GM18499 (cell line): ENCODE measurements around the gene PPOX.

Experiments used
- ATAC-seq: cut with Tn5 transposase; IDR thresholded peaks from one replicate; pipeline ENCODE4 v1.9.1; 2021; ENCODE audit warnings: moderate number of reproducible peaks; ENCODE audit not compliant: insufficient read depth, unreplicated experiment

Gene PPOX

DNA sequence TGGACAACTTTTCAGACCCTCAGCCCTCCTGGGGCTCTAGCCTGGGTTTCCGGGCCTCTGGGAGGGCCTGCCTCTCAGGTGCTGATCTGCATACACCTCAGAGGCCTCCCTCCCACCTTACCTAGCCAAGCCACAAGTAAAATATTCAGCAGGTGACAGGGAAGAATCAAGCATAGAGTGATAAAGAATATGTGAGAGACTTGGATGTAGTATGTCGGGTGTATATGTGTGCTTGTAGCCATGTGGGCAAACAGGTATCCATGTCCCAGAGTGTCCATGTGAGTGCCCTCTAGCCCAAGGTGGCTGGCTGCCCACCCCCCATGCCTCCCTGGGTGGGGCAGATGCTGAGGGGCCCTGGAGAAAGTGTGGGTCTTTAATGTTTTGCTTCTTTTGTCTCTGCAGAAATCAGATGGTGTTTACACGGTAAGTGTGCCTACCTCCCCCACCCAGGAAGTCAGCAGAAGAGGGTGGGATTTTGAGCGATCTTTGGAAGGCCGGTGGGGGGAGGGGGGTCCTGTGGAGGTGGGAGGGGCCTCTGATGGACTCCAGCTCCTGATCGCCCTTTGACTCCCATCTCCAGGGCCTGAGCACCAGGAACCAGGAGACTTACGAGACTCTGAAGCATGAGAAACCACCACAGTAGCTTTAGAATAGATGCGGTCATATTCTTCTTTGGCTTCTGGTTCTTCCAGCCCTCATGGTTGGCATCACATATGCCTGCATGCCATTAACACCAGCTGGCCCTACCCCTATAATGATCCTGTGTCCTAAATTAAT is 52.3 kb downstream of the PPOX start:
- no peak for ATAC-seq

DNA sequence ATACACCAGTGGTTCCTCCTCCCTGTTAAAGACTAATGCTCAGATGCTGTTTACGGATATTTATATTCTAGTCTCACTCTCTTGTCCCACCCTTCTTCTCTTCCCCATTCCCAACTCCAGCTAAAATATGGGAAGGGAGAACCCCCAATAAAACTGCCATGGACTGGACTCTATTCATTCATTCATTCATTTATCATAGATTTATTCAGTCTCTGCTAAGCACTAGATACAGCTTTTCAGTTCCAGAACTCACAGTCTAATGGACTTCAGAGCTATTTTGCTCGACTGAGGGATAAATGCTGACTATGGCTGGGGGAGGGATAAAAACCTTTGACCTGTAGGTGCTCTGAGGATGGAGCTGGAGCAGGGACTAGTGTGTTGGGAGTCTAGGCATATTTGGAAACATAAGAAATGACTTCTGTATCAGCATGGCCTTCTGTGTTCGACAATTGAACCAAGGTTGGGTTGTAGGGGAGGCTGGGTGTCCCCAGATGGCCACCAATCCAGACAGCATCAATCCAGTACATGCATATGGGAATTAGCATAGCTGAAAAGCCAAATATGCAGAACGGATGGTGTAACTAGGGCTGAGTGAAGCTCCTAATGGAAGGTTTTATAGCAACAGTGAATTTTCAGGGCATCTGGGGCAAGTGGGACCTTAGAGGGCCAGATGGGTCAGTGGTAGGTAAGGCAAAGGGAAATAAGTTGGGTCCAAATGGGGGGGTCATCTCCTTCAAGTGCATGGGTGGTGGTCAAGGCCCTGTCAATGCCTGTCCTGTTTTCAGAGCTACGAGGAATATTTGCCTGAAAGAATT is 53.1 kb downstream of the PPOX start:
- no peak for ATAC-seq

DNA sequence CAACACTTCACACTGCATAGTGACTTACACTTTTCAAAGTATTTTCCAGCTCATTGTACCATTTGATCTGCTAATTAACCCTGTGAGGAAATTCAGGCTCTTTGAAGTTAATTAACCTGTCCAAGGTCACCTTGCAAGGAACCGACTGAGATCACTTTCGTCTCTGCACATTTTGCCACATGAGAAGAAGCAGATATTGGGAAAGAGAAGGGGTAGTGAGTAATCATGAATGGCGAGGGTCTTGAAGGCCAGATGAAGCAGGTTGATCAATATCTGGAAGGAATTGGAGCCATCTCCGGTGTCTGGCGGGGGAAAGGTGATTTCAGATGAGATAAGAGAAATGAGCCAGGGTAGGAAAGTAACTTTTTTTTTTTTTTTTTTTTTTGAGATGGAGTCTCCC is 53.8 kb downstream of the PPOX start:
- no peak for ATAC-seq
